ENCODE data around the gene YARS1.

GRCh38 chr1:32763221-32763620 is 53.9 kb downstream of the YARS1 start:
- no peak for TF ChIP-seq CTCF (conservative IDR thresholded peaks at IDR 0.05; ENCODE audit: low read depth, low read length)
- TF ChIP-seq EZH2 (IDR thresholded peaks at IDR 0.05; ENCODE audit: low read length, unreplicated experiment), result no peak
- no peak for TF ChIP-seq EZH2phosphoT487 (IDR thresholded peaks at IDR 0.05; ENCODE audit: borderline replicate concordance, low read length)
